GM19395 (cell line): ENCODE data around the gene C19orf44.
"Not testable (repeated sequence)": the region's sequence is repeated elsewhere in the genome, so short reads cannot be mapped to it uniquely, and the experiment has no call there.

ENCODE experiments used
- ATAC-seq: cut with Tn5 transposase; IDR thresholded peaks from one replicate; pipeline ENCODE4 v1.9.1; 2021; ENCODE audit warnings: mild to moderate bottlenecking, moderate library complexity; ENCODE audit not compliant: unreplicated experiment

Gene C19orf44

GRCh38 chr19:16466802-16467427 lies 29.3 kb upstream of the C19orf44 start:
- not testable (repeated sequence) for ATAC-seq

GRCh38 chr19:16467581-16467980 lies 28.6 kb upstream of the C19orf44 start:
- no peak for ATAC-seq

DNA sequence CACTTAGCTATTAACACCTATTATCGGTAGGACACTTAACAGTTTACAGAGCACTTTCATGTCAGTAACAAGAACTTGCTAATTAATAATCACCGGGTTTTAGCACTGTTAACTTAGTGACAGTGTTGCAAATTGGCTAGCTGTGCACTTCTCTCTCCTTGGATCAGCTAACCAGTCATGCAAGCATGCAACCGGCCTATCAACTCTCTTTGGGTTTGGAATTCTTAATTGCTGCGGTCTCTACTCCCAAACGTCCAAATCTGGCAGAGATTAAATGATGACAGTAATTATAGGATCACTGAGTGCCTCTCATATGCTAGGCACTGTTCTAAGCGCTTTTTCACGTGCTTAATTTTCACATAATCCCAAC lies 25.7 kb upstream of the C19orf44 start:
- ATAC-seq: no peak

GRCh38 chr19:16470911-16471811 lies 25.0 kb upstream of the C19orf44 start:
- ATAC-seq: peak; percentile 22

- not testable (repeated sequence) for ATAC-seq
These were observed 23.7 kb upstream of the C19orf44 start for GRCh38 chr19:16472559-16472899.

DNA sequence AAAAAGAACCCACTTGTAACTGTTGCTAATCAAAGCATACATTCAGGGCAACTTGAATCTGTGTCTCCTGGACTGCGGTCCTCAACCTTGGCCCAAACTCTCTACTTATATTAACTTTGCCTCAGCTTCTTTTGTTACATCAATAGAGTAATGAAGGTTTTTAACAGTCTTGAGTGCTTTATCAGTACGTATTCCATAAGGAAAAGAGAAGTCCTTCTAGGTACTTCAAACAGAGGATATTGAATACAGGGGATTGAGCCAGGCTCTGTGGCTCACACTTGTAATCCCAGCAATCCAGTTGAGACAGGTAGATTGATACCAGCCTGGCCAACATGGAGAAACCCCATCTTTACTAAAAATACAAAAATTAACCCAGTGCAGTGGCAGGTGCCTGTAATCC lies 23.2 kb upstream of the C19orf44 start:
- ATAC-seq: no peak

GRCh38 chr19:16473875-16474392 lies 22.3 kb upstream of the C19orf44 start:
- no peak for ATAC-seq

- ATAC-seq: no peak
These were observed 19.8 kb upstream of the C19orf44 start for GRCh38 chr19:16476401-16476800.

DNA sequence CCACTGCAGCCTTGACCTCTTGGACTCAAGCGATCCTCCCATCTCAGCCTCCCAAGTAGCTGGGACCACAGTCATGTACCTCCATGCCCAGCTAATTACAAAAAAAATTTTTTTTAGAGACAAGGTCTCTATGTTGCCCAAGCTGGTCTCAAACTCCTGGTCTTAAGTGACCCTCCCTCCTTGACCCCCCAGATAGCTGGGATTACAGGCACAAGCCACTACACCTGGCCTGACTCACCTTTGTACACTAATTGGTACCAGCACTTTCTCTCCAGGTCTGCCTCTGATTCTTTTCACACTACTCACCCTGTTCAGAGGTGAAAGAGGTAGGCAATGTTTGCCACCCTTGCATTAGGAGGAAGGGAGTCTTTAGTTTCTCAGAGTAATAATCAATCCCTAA lies 18.9 kb upstream of the C19orf44 start:
- no peak for ATAC-seq

- ATAC-seq: no peak
These were observed 13.4 kb upstream of the C19orf44 start for GRCh38 chr19:16482745-16483144.

- not testable (repeated sequence) for ATAC-seq
These were observed 9.7 kb upstream of the C19orf44 start for GRCh38 chr19:16486476-16486875.

- ATAC-seq: no peak
These were observed 404 bp downstream of the C19orf44 start for GRCh38 chr19:16496613-16496983.

DNA sequence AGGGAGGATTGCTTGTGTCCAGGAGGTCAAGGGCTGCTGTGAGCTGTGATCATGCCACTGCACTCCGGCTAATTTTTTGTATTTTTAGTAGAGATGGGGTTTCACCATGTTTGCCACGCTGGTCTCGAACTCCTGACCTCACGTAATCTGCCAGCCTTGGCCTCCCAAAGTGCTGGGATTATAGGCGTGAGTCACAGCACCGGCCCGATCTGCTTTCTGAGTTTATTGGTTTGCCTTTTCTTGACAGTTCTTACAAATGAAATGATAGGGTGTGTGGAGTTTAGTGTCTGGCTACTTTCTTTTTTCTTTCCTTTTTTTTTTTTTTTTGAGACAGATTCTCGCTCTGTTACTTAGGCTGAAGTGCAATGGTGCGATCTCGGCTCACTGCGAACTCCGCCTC lies 848 bp downstream of the C19orf44 start:
- no peak for ATAC-seq

- no peak for ATAC-seq
These were observed 1.6 kb downstream of the C19orf44 start for GRCh38 chr19:16497837-16498236.

DNA sequence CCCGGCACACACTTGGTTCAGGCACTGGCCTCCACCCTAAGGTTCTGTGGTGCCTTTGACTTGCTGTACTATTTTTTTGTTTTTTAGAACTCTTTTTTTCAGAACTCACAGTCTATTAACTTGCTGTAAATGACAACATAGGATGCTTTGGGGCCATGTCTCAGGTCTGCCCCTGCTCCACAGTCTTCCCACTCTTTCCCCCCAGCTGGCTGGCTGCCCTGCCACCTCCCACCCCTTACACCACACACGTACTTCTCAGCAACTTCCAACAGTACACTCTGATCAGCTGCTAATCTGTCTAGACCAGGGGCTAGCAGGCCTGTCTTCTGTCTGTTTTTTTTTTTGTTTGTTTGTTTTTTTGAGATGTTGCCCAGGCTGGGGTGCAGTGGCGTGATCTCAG lies 8.1 kb downstream of the C19orf44 start:
- no peak for ATAC-seq

- not testable (repeated sequence) for ATAC-seq
These were observed 10.0 kb downstream of the C19orf44 start for GRCh38 chr19:16506161-16506560.

GRCh38 chr19:16506961-16507360 lies 10.8 kb downstream of the C19orf44 start:
- no peak for ATAC-seq

DNA sequence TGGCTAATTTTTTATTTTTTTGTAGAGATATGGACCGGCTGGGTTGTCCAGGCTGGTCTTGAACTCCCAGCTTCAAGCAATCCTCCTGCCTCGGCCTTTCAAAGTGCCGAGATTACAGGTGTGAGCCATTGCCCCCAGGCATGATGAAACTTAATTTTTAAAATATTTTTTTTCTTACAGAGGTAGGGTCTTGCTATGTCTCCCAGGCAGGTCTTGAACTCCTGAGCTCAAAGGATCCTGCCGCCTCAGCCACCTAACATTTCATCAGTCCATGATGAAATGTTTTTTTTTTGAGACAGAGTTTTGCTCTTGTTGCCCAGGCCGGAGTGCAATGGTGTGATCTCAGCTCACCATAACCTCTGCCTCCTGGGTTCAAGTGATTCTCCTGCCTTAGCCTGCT lies 12.4 kb downstream of the C19orf44 start:
- ATAC-seq: no peak

GRCh38 chr19:16509141-16510061 lies 13.2 kb downstream of the C19orf44 start:
- ATAC-seq: no peak

DNA sequence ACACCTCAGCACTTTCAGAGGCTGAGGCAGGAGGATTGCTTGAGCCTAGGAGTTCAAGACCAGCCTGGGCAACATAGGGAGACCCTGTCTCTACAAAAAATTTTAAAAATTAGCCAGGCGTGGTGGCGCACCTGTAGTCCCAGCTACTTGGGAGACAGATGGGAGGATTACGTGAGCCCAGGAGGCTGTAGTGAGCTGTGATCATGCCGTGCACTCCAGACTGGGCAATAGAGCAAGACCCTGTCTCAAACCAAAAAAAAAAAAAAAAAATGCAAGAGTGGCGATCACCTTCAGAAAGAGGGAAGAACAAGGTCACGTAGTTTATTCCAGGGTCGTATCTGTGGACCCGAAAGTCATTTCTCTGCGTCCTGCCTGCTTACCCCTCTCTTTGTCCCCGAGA lies 16.4 kb downstream of the C19orf44 start:
- ATAC-seq: not testable (repeated sequence)

GRCh38 chr19:16514383-16515019 lies 18.3 kb downstream of the C19orf44 start:
- no peak for ATAC-seq
